Neuron (in vitro differentiated cells): ENCODE data around the gene NRP2.

Experiments used
- H2AFZ ChIP-seq: one replicate; pipeline ENCODE4 v1.6.1; 2013; ENCODE audit warnings: low read depth, mild to moderate bottlenecking, inconsistent platforms, low read length, moderate library complexity
- H3K27me3 ChIP-seq: one replicate; pipeline ENCODE4 v1.6.1; 2013; ENCODE audit warnings: low read length; ENCODE audit not compliant: insufficient read depth
- H3K36me3 ChIP-seq: one replicate; pipeline ENCODE4 v1.6.1; 2013; ENCODE audit warnings: low read length; ENCODE audit not compliant: insufficient read depth
- H3K4me1 ChIP-seq: one replicate; pipeline ENCODE4 v1.6.1; 2013; ENCODE audit warnings: low read length; ENCODE audit not compliant: insufficient read depth
- H3K4me3 ChIP-seq: 2 replicates; pipeline ENCODE4 v1.5.1; 2013; ENCODE audit warnings: mild to moderate bottlenecking, low read length, moderate library complexity
- H3K9me3 ChIP-seq: one replicate; pipeline ENCODE4 v1.6.1; 2013; ENCODE audit warnings: low read length

The NRP2 gene, protein sequence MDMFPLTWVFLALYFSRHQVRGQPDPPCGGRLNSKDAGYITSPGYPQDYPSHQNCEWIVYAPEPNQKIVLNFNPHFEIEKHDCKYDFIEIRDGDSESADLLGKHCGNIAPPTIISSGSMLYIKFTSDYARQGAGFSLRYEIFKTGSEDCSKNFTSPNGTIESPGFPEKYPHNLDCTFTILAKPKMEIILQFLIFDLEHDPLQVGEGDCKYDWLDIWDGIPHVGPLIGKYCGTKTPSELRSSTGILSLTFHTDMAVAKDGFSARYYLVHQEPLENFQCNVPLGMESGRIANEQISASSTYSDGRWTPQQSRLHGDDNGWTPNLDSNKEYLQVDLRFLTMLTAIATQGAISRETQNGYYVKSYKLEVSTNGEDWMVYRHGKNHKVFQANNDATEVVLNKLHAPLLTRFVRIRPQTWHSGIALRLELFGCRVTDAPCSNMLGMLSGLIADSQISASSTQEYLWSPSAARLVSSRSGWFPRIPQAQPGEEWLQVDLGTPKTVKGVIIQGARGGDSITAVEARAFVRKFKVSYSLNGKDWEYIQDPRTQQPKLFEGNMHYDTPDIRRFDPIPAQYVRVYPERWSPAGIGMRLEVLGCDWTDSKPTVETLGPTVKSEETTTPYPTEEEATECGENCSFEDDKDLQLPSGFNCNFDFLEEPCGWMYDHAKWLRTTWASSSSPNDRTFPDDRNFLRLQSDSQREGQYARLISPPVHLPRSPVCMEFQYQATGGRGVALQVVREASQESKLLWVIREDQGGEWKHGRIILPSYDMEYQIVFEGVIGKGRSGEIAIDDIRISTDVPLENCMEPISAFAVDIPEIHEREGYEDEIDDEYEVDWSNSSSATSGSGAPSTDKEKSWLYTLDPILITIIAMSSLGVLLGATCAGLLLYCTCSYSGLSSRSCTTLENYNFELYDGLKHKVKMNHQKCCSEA

DNA sequence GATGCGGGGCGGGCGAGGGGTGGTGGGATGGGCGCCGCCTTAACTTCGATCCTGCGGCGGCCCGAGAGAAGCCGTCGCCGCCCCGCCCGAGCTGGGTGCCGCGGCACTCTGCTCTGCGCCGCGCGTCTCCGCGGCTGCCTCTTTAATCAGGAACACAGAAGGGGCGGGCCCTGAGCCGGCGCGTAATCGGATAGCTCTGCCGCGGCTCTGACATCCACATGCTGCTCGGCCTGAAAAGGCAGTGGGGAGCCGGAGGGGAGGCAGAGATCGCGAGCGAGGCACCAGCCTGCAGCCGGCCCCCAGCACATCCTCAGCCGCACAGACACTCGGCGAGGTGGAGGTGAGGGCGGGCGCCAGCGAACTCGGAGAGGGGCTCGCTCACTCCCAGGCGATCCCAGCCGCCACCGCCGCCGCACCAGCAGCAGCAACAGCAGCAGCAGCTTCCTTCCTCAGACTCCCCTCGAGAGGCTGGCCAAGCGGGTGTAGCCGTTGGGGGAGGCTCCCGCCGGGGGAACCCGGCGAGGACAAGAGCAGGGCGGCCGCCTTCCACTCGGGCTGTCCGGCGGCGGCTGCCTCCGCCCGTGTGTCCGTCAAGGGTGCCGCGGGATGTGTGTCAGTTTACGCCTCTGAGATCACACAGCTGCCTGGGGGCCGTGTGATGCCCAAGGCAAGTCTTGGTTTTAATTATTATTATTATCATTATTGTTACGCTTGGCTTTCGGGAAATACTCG, at the start of gene NRP2:
Gene NRP2 (plus strand): TSS at position 263 of the 732 bp plus-strand sequence. CDS start 790 bp downstream, outside the sequence.
- Histone ChIP-seq H3K4me3 (peak within 1 kb of the TSS; percentile 72), H3K36me3 (no peaks in the 10 kb centered on the region), H3K27me3 (no peaks in the 10 kb centered on the region), H2AFZ (peak within 1 kb of the TSS; percentile 70), H3K9me3 (no peaks in the 10 kb centered on the region), H3K4me1 (peaks cover 52% of the 10 kb centered on the region)

DNA sequence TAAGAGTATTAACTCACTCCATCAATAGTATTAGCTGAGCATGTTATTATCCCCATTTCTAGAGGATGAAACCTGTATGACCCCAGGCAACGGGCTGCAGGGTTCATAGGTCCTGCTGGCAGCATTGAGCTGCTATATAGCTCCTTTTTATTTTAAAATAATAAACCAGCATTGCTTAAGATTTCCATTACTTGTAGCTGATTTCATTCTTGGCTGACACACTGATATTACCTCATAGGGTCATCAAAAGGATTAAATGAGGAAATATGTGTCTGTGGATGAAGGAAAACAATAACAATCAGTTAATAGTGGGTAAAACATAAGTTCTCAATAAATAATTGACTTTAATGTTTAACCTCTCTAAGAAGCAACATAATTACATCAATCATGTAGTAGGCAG, 48.3 kb upstream of the NRP2 start:
- Histone ChIP-seq H3K36me3 (no peaks in the 10 kb centered on the region), H3K27me3 (no peaks in the 10 kb centered on the region), H2AFZ (no peak overlapping the region), H3K9me3 (no peaks in the 10 kb centered on the region), H3K4me3 (no peak overlapping the region), H3K4me1 (peaks cover 8% of the 10 kb centered on the region)

DNA sequence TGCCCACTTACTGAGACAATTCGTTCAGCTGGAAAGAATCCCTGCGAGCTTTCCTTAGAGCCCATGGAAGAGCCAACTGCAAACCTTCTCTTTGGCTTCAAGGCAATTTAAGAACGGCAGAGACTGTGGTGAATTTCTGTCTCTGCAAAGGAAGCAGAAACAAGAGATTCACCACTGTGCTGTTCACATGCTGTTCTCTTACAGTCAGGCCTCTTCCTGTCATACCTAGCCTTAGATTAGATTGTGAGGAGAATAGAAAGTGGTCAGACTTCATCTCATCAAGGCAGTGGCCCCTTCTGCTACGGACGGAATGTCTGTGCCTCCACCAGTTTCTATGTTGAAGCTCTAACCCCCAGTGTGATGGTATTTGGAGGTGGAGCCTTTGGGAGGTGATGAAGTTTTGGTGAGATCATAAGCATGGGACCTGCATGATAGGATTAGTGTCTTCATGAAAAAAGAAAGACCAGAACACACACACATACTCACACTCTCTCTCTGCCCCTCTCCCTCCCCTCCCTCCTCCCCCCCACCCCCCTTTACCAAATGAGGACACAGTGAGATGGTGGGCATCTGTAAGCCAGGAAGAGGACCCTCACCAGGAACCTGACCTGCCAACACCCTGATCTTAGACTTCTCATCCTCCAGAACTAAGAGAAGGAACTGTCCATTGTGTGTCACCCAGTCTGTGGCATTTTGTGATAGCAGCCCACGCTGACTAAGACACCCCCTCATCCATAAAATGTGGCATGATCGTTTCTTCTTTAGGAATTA, 45.6 kb upstream of the NRP2 start:
- no peaks in the 10 kb centered on the region for H3K36me3 ChIP-seq
- H3K27me3 ChIP-seq: no peaks in the 10 kb centered on the region
- H3K4me3 ChIP-seq: no peak overlapping the region
- peaks cover 2% of the 10 kb centered on the region for H3K4me1 ChIP-seq
- no peak overlapping the region for H2AFZ ChIP-seq
- no peaks in the 10 kb centered on the region for H3K9me3 ChIP-seq

DNA sequence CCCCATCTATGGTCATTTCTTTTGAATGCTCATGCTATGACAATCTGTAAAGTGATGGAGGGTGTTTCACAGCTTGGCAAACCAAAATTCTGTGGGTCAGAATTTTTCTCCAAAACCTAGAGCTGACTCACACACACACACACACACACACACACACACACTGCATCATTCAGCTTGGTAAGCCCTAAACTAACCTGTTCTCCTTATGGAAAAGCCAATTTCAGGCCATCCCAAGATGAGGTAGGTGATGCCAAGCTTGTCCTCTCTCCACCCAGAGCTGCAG, 45.0 kb upstream of the NRP2 start:
- Histone ChIP-seq H3K9me3 (no peaks in the 10 kb centered on the region), H3K4me3 (no peak overlapping the region), H2AFZ (no peak overlapping the region), H3K27me3 (no peaks in the 10 kb centered on the region), H3K4me1 (peaks cover 6% of the 10 kb centered on the region), H3K36me3 (no peaks in the 10 kb centered on the region)

DNA sequence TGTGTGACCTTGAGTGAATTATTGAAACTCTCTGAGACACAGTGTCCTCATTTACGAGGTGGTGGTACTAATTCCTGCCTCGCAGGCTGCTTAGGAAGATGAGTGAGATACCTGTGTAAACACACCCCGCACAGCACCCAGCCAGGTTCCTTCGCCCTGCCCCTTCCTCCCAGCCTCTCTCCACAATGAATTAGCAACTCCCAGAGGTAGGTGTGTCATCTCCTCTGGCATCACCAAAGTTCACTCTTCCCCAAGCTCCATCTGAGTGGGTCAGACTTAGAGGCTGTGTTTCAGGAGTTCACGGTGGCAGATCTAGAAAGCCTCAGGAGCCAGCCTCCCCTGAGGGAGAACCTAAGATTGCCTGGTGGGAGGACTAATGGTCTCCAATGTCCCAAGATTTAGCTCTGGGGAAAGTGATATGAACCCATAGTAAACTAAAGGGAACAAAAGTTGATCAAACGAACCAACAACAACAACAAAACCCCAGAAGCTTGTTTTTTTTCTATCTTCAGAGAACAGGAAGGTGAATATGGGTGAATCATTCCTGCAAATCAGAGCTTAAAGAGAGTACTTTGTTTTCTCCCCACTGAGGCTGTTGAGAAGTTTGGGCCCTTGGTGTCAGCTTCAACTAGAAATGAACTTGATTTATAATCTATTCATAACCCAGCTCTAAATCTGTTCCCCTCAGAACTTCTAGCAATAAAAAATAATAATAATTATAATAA, 44.4 kb upstream of the NRP2 start:
- H3K27me3 ChIP-seq: no peaks in the 10 kb centered on the region
- H3K4me3 ChIP-seq: no peak overlapping the region
- H2AFZ ChIP-seq: no peak overlapping the region
- H3K4me1 ChIP-seq: peaks cover 13% of the 10 kb centered on the region
- H3K36me3 ChIP-seq: no peaks in the 10 kb centered on the region
- H3K9me3 ChIP-seq: no peaks in the 10 kb centered on the region

DNA sequence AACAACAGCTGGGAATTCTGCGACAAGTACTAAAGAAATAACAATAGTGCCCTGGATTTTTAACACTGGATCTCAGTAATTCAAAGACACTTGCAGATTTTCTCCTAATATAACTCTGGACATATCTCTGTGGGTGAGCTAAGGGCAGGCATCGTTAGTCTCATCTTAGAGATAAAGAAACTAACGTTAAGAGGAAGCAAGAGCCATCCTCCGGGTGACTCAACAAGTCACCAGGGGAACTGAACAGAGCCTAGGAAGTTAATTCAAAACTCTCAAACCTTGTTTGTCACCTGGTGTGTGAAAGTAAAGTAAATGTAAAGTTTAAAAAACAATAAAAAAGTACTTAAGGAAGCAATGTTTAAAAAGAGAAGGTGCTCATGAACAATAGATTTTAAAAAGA, 41.6 kb upstream of the NRP2 start:
- Histone ChIP-seq H3K4me1 (peaks cover 19% of the 10 kb centered on the region), H3K36me3 (no peaks in the 10 kb centered on the region), H2AFZ (no peak overlapping the region), H3K9me3 (no peaks in the 10 kb centered on the region), H3K27me3 (no peaks in the 10 kb centered on the region), H3K4me3 (no peak overlapping the region)

DNA sequence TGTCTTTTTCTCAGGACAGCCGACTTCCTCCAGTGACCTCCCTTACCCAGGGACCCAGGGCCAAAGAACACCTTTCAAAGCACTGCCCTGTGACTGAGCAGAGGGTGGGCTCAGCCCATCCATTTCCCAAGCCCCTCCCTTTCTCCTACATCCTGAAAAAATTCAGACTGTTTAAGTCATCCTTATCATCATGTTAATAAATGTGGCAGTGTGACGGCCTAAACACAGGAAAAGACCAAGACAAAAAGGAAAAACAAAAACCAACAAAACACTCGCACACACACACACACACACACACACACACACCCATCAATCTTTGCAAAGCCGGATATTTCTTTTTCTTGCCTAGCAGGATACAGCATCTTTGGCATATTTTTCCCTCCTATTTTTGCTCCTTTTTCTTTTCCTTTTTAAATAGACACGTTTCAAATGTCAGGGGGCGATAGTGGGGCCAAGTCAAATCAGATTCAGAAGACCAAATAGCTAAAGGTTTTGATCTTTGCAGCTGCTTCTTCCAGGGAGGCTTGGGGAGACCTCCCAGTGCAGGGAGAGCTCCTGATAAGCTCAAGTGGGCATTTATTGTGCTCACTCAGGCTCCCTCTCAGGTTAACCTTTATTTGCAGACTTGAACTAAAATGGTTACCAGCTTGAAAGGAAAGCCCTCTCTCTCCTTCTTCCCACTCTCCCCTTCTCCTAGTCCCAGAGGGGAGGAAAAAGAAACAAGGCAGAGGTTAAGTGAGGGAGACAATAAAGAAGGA, 39.5 kb upstream of the NRP2 start:
- Histone ChIP-seq H3K36me3 (no peaks in the 10 kb centered on the region), H3K4me3 (no peak overlapping the region)

DNA sequence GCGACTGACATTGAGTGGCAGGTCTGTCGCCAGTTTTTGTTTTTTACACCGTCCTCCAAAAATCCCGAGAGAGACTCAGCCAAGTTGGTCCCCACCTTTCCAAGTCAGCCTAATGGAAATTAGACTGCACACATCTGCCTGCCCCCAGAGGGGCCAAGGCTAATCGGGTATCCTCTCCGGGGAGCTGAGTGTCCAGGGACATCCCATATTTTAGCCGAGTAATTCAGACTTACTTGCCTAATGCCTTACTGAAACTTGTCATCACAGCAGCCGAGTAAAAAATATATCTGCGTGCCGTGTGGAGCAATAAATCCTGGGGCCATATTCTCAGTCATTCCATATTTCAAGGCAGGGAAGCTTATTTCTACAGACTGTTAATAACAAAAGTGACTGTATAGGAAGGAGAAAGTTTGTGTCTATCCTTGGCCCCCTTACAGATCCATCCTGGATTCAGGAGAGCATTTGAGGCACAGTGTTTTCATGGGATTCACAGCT, 38.9 kb upstream of the NRP2 start:
- H3K9me3 ChIP-seq: no peaks in the 10 kb centered on the region
- no peaks in the 10 kb centered on the region for H3K36me3 ChIP-seq

More for the DNA sequence above, 39.5 kb upstream of the NRP2 start:
- no peak overlapping the region for H2AFZ ChIP-seq
- H3K27me3 ChIP-seq: no peaks in the 10 kb centered on the region
- H3K4me1 ChIP-seq: peaks cover 18% of the 10 kb centered on the region
- H3K9me3 ChIP-seq: no peaks in the 10 kb centered on the region

DNA sequence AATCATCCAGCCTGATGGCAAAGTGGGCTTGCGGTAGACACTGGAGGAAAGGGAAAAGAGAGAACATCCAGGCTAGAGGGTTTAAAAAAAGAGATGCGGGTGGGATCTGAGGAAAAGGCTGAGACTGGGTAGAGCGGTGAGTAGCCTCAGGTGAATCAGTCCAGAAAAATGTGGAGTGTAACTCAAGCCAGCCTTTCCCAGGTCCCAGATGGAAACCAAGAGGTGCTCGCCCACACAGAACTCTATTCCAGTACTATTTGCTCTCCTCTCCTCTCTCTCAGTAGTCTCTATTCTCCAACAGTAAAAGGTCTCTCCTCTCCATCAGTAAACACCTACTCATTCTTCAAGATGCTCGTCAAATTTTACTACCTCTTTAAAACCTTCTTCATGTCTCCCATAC, 38.3 kb upstream of the NRP2 start:
- no peaks in the 10 kb centered on the region for H3K27me3 ChIP-seq
- H3K9me3 ChIP-seq: no peaks in the 10 kb centered on the region
- H3K36me3 ChIP-seq: no peaks in the 10 kb centered on the region
- peaks cover 18% of the 10 kb centered on the region for H3K4me1 ChIP-seq
- no peak overlapping the region for H2AFZ ChIP-seq
- no peak overlapping the region for H3K4me3 ChIP-seq

More for the DNA sequence above, 38.9 kb upstream of the NRP2 start:
- H3K4me3 ChIP-seq: no peak overlapping the region
- no peaks in the 10 kb centered on the region for H3K27me3 ChIP-seq
- H2AFZ ChIP-seq: no peak overlapping the region
- peaks cover 18% of the 10 kb centered on the region for H3K4me1 ChIP-seq

DNA sequence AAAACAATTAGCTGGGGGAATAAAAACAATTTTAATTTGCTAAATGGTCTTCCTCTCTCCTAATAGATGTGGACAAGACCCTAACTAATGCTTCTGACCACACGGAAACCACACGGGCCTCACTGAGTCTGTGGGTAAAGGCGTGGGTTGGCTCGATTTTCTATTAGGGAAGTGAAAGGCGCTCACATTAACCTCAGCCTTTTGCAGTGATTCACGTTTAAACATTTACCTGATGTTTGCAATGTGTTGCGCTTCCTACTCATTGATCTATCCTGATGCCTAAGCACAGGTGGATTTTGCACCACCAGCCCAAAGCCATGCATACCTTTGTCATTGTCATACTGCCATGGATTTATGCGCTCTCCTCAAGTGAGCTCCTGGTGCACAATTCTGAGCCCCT, 35.6 kb upstream of the NRP2 start:
- no peaks in the 10 kb centered on the region for H3K36me3 ChIP-seq
- no peaks in the 10 kb centered on the region for H3K27me3 ChIP-seq
- no peak overlapping the region for H3K4me3 ChIP-seq
- H2AFZ ChIP-seq: no peak overlapping the region
- H3K9me3 ChIP-seq: no peaks in the 10 kb centered on the region
- H3K4me1 ChIP-seq: peaks cover 34% of the 10 kb centered on the region

DNA sequence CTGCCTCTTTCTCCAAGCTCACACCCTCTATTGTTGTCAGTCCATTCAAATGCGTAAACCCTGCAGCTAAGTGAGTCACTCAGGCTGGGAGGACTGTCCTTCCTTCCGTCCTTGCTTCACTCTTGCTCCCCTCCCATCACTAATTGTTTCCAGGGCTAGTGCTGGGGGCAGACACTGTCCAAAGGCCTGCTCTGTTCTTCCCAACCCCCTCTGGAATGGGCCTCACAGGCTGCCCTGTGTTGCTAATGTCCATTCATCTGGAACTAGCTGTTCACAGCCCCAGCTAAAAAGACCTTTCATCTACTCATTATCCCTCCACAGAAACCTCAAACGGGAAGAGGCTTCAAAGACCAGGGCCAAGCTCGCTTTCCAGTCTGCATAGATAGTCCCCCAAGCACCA, 31.9 kb upstream of the NRP2 start:
- no peaks in the 10 kb centered on the region for H3K36me3 ChIP-seq
- H3K4me3 ChIP-seq: no peak overlapping the region
- no peaks in the 10 kb centered on the region for H3K9me3 ChIP-seq
- no peaks in the 10 kb centered on the region for H3K27me3 ChIP-seq
- peak overlapping the region; percentile 0 for H2AFZ ChIP-seq
- H3K4me1 ChIP-seq: peaks cover 16% of the 10 kb centered on the region
